WTC11 (cell line): ENCODE results near the gene SOD1.

Source experiments
- ATF2 ChIP-seq: sonication (generic); formaldehyde crosslinking; IDR thresholded peaks from 2 replicates; pipeline ENCODE4 v1.8.1; 2022; ENCODE audit warnings: low read depth, missing genetic modification reagents, borderline replicate concordance
- CTCF ChIP-seq: fragments of 200-600 bp; IDR thresholded peaks from 2 replicates; pipeline ENCODE4 v1.8.0; 2022; ENCODE audit warnings: antibody characterized with exemption
- IRF2 ChIP-seq: sonication (generic); formaldehyde crosslinking; IDR thresholded peaks from 2 replicates; pipeline ENCODE4 v1.8.0; 2022; ENCODE audit warnings: low read depth, missing genetic modification reagents, borderline replicate concordance
- JUN ChIP-seq: sonication (generic); formaldehyde crosslinking; IDR thresholded peaks from 2 replicates; pipeline ENCODE4 v1.8.0; 2023; ENCODE audit warnings: mild to moderate bottlenecking, missing genetic modification reagents
- TEAD4 ChIP-seq: sonication (generic); formaldehyde crosslinking; IDR thresholded peaks from 2 replicates; pipeline ENCODE4 v1.8.0; 2022; ENCODE audit warnings: mild to moderate bottlenecking, missing genetic modification reagents
- ZNF423 ChIP-seq: fragments of 250-450 bp; sonication (Bioruptor Pico); IDR thresholded peaks from 2 replicates; pipeline ENCODE4 v2.1.2; 2022; ENCODE audit warnings: mild to moderate bottlenecking, moderate library complexity

GRCh38 chr21:31614705-31615104, 44.8 kb upstream of the SOD1 start:
- TF ChIP-seq CTCF (no peak), ATF2 (CRISPR knock-in tag) (no peak), IRF2 (CRISPR knock-in tag) (no peak), JUN (CRISPR knock-in tag) (no peak), TEAD4 (CRISPR knock-in tag) (no peak), ZNF423 (CRISPR knock-in tag) (no peak)
